ENCODE measurements around the gene ACKR2.

ACKR2 gene

GRCh38 chr3:42780398-42780797 lies 28.8 kb upstream of the ACKR2 start:
- H3K36me3 ChIP-seq (ENCODE audit: control insufficient read depth, insufficient read depth, low read length): peaks cover 22% of the 10 kb centered on the region
- H3K4me1 ChIP-seq (ENCODE audit: control insufficient read depth, insufficient read depth, low read length, poor library complexity, severe bottlenecking): no peaks in the 10 kb centered on the region
- no peak overlapping the region for H3K4me3 ChIP-seq (ENCODE audit: extremely low read depth, insufficient read depth, low read length, poor library complexity, severe bottlenecking)
- H3K27ac ChIP-seq (ENCODE audit: low read depth, low read length, severe bottlenecking): no peak overlapping the region
- WGBS, 2 experiments (ENCODE audit: insufficient coverage in 2 of 2): 100% methylated on average over 2 of the region's 3 CpGs; no CpG with 5 or more reads in 1 of the 2 experiments
- H3K9me3 ChIP-seq (ENCODE audit: control insufficient read depth, low read length): no peaks in the 10 kb centered on the region

GRCh38 chr3:42780892-42781700 lies 28.1 kb upstream of the ACKR2 start:
- H3K4me1 ChIP-seq (ENCODE audit: control insufficient read depth, insufficient read depth, low read length, poor library complexity, severe bottlenecking): no peaks in the 10 kb centered on the region

GRCh38 chr3:42786212-42786611 lies 23.0 kb upstream of the ACKR2 start:
- H3K9me3 ChIP-seq (ENCODE audit: control insufficient read depth, low read length): no peaks in the 10 kb centered on the region
- no peak overlapping the region for H3K27ac ChIP-seq (ENCODE audit: low read depth, low read length, severe bottlenecking)
- H3K4me1 ChIP-seq (ENCODE audit: control insufficient read depth, insufficient read depth, low read length, poor library complexity, severe bottlenecking): no peaks in the 10 kb centered on the region
- H3K4me3 ChIP-seq (ENCODE audit: extremely low read depth, insufficient read depth, low read length, poor library complexity, severe bottlenecking): no peak overlapping the region
- WGBS, 2 experiments (ENCODE audit: insufficient coverage in 2 of 2): 100% methylated on average over 1 of the region's 1 CpG; no CpG with 5 or more reads in 1 of the 2 experiments
- H3K36me3 ChIP-seq (ENCODE audit: control insufficient read depth, insufficient read depth, low read length): peaks cover 36% of the 10 kb centered on the region

More at GRCh38 chr3:42780892-42781700, 28.1 kb upstream of the ACKR2 start:
- WGBS, 2 experiments (ENCODE audit: insufficient coverage in 2 of 2): 70 to 76% methylated on average over 6 of the region's 11 CpGs
- H3K4me3 ChIP-seq (ENCODE audit: extremely low read depth, insufficient read depth, low read length, poor library complexity, severe bottlenecking): no peak overlapping the region
- H3K9me3 ChIP-seq (ENCODE audit: control insufficient read depth, low read length): no peaks in the 10 kb centered on the region
- peaks cover 27% of the 10 kb centered on the region for H3K36me3 ChIP-seq (ENCODE audit: control insufficient read depth, insufficient read depth, low read length)
- no peak overlapping the region for H3K27ac ChIP-seq (ENCODE audit: low read depth, low read length, severe bottlenecking)

GRCh38 chr3:42786631-42787030 lies 22.6 kb upstream of the ACKR2 start:
- Histone ChIP-seq H3K9me3 (ENCODE audit: control insufficient read depth, low read length) (no peaks in the 10 kb centered on the region), H3K27ac (ENCODE audit: low read depth, low read length, severe bottlenecking) (no peak overlapping the region), H3K4me1 (ENCODE audit: control insufficient read depth, insufficient read depth, low read length, poor library complexity, severe bottlenecking) (no peaks in the 10 kb centered on the region), H3K36me3 (ENCODE audit: control insufficient read depth, insufficient read depth, low read length) (peaks cover 36% of the 10 kb centered on the region), H3K4me3 (ENCODE audit: extremely low read depth, insufficient read depth, low read length, poor library complexity, severe bottlenecking) (no peak overlapping the region)
- WGBS, 2 experiments (ENCODE audit: insufficient coverage in 2 of 2): 83 to 100% methylated on average over 1 to 2 of the region's 2 CpGs

- Histone ChIP-seq H3K9me3 (ENCODE audit: control insufficient read depth, low read length) (no peaks in the 10 kb centered on the region), H3K4me1 (ENCODE audit: control insufficient read depth, insufficient read depth, low read length, poor library complexity, severe bottlenecking) (no peaks in the 10 kb centered on the region), H3K27ac (ENCODE audit: low read depth, low read length, severe bottlenecking) (no peak overlapping the region), H3K36me3 (ENCODE audit: control insufficient read depth, insufficient read depth, low read length) (peaks cover 57% of the 10 kb centered on the region), H3K4me3 (ENCODE audit: extremely low read depth, insufficient read depth, low read length, poor library complexity, severe bottlenecking) (no peak overlapping the region)
- 84 to 93% methylated on average over 4 of the region's 6 CpGs for WGBS, 2 experiments (ENCODE audit: insufficient coverage in 2 of 2)
Measured at GRCh38 chr3:42790714-42791229, 18.5 kb upstream of the ACKR2 start.

- Histone ChIP-seq H3K27ac (ENCODE audit: low read depth, low read length, severe bottlenecking) (no peak overlapping the region), H3K9me3 (ENCODE audit: control insufficient read depth, low read length) (no peaks in the 10 kb centered on the region), H3K36me3 (ENCODE audit: control insufficient read depth, insufficient read depth, low read length) (peaks cover 51% of the 10 kb centered on the region), H3K4me1 (ENCODE audit: control insufficient read depth, insufficient read depth, low read length, poor library complexity, severe bottlenecking) (no peaks in the 10 kb centered on the region), H3K4me3 (ENCODE audit: extremely low read depth, insufficient read depth, low read length, poor library complexity, severe bottlenecking) (no peak overlapping the region)
- 83% methylated on average over 1 of the region's 2 CpGs; no CpG with 5 or more reads in 1 of the 2 experiments for WGBS, 2 experiments (ENCODE audit: insufficient coverage in 2 of 2)
Measured at GRCh38 chr3:42795621-42796181, 13.5 kb upstream of the ACKR2 start.

- peaks cover 58% of the 10 kb centered on the region for H3K36me3 ChIP-seq (ENCODE audit: control insufficient read depth, insufficient read depth, low read length)
- no peak overlapping the region for H3K27ac ChIP-seq (ENCODE audit: low read depth, low read length, severe bottlenecking)
- 90 to 92% methylated on average over 3 of the region's 5 CpGs for WGBS, 2 experiments (ENCODE audit: insufficient coverage in 2 of 2)
- H3K4me3 ChIP-seq (ENCODE audit: extremely low read depth, insufficient read depth, low read length, poor library complexity, severe bottlenecking): no peak overlapping the region
- H3K4me1 ChIP-seq (ENCODE audit: control insufficient read depth, insufficient read depth, low read length, poor library complexity, severe bottlenecking): no peaks in the 10 kb centered on the region
- H3K9me3 ChIP-seq (ENCODE audit: control insufficient read depth, low read length): no peaks in the 10 kb centered on the region
Measured at GRCh38 chr3:42796332-42796885, 12.8 kb upstream of the ACKR2 start.

- no peaks in the 10 kb centered on the region for H3K4me1 ChIP-seq (ENCODE audit: control insufficient read depth, insufficient read depth, low read length, poor library complexity, severe bottlenecking)
- no peaks in the 10 kb centered on the region for H3K9me3 ChIP-seq (ENCODE audit: control insufficient read depth, low read length)
- no peak overlapping the region for H3K27ac ChIP-seq (ENCODE audit: low read depth, low read length, severe bottlenecking)
- WGBS, 2 experiments (ENCODE audit: insufficient coverage in 2 of 2): 82% methylated on average over 7 of the region's 7 CpGs
- H3K4me3 ChIP-seq (ENCODE audit: extremely low read depth, insufficient read depth, low read length, poor library complexity, severe bottlenecking): no peak overlapping the region
- peaks cover 42% of the 10 kb centered on the region for H3K36me3 ChIP-seq (ENCODE audit: control insufficient read depth, insufficient read depth, low read length)
Measured at GRCh38 chr3:42799376-42799775, 9.9 kb upstream of the ACKR2 start.

GRCh38 chr3:42800251-42800650 lies 9.0 kb upstream of the ACKR2 start:
- 100% methylated on average over 1 of the region's 2 CpGs for WGBS, 2 experiments (ENCODE audit: insufficient coverage in 2 of 2)
- H3K27ac ChIP-seq (ENCODE audit: low read depth, low read length, severe bottlenecking): no peak overlapping the region
- H3K4me3 ChIP-seq (ENCODE audit: extremely low read depth, insufficient read depth, low read length, poor library complexity, severe bottlenecking): no peak overlapping the region
- H3K4me1 ChIP-seq (ENCODE audit: control insufficient read depth, insufficient read depth, low read length, poor library complexity, severe bottlenecking): no peaks in the 10 kb centered on the region
- peaks cover 37% of the 10 kb centered on the region for H3K36me3 ChIP-seq (ENCODE audit: control insufficient read depth, insufficient read depth, low read length)
- no peaks in the 10 kb centered on the region for H3K9me3 ChIP-seq (ENCODE audit: control insufficient read depth, low read length)

- Histone ChIP-seq H3K9me3 (ENCODE audit: control insufficient read depth, low read length) (no peaks in the 10 kb centered on the region), H3K36me3 (ENCODE audit: control insufficient read depth, insufficient read depth, low read length) (peaks cover 31% of the 10 kb centered on the region), H3K27ac (ENCODE audit: low read depth, low read length, severe bottlenecking) (no peak overlapping the region), H3K4me1 (ENCODE audit: control insufficient read depth, insufficient read depth, low read length, poor library complexity, severe bottlenecking) (no peaks in the 10 kb centered on the region), H3K4me3 (ENCODE audit: extremely low read depth, insufficient read depth, low read length, poor library complexity, severe bottlenecking) (no peak overlapping the region)
- 91 to 97% methylated on average over 3 of the region's 3 CpGs for WGBS, 2 experiments (ENCODE audit: insufficient coverage in 2 of 2)
Measured at GRCh38 chr3:42801048-42801620, 8.1 kb upstream of the ACKR2 start.

Data from mesodermal cell (in vitro differentiated cells).